HS-27A (cell line): ENCODE measurements around the gene MECP2.

ENCODE experiments used
- DNase-seq: peaks from one replicate; pipeline ENCODE4 v3.0.0-alpha.2; 2012; ENCODE audit warnings: low read depth, missing footprints

MECP2 gene

GRCh38 chrX:154032653-154033052 lies 64.9 kb downstream of the MECP2 start:
- no peak for DNase-seq

DNA sequence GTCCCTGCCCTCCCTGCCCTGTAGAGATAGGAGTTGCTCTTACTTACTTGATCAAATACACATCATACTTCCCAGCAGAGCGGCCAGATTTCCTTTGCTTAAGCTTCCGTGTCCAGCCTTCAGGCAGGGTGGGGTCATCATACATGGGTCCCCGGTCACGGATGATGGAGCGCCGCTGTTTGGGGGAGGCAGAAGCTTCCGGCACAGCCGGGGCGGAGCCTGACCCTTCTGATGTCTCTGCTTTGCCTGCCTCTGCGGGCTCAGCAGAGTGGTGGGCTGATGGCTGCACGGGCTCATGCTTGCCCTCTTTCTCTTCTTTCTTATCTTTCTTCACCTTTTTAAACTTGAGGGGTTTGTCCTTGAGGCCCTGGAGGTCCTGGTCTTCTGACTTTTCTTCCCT lies 65.4 kb downstream of the MECP2 start:
- DNase-seq, result no peak

GRCh38 chrX:154030715-154031305 lies 66.7 kb downstream of the MECP2 start:
- no peak for DNase-seq

DNA sequence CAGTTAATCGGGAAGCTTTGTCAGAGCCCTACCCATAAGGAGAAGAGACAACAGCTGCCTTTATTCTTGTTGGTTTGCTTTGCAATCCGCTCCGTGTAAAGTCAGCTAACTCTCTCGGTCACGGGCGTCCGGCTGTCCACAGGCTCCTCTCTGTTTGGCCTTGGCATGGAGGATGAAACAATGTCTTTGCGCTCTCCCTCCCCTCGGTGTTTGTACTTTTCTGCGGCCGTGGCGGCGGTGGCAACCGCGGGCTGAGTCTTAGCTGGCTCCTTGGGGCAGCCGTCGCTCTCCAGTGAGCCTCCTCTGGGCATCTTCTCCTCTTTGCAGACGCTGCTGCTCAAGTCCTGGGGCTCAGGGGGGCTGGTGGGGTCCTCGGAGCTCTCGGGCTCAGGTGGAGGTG lies 67.3 kb downstream of the MECP2 start:
- DNase-seq, result no peak

- no peak for DNase-seq
These were observed 68.1 kb downstream of the MECP2 start for GRCh38 chrX:154029439-154029838.

GRCh38 chrX:154028502-154029184 lies 68.9 kb downstream of the MECP2 start:
- DNase-seq, result no peak

- no peak for DNase-seq
These were observed 69.5 kb downstream of the MECP2 start for GRCh38 chrX:154027986-154028385.

GRCh38 chrX:154027022-154027402 lies 70.5 kb downstream of the MECP2 start:
- DNase-seq, result no peak

GRCh38 chrX:154026136-154027021 lies 71.1 kb downstream of the MECP2 start:
- no peak for DNase-seq

DNA sequence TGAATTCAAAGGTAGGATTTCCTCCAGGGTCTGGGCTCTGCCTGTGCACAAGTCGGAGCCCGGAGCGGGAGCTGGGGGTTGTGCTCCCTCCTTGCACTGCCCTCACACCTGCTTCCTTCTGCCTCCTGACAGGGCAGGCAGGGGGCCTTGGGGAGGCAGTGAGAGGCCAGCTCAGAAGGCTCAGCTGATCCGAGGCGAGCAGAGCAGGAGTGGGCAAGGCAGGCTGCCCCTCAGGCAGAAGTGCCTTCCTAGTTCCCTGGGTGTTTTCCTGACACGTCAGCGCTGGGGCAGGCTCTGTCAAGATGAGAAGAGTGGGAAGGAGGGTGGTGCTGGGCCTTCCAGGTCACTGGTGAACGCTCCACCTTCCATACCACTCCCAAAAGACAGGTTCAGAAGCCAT lies 72.3 kb downstream of the MECP2 start:
- DNase-seq, result no peak

DNA sequence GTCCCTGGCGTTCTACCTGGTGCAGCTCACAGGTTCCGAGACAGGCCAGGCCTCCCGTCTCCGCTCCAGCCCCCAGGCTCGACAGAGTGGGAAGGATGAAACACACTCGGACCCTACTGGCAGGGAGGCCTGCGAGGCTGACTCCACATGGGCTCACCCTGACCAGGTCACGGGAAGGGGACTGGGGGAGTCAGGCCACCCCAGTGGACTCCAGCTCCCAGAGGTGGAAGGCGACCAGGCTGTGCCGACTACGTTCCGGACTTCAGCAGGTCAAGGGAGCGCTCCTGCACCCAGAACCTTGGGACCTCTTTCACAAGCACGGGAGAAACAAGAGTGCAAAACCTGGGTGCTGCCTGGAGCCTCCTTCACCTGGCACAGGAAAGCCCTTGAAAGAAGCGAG lies 73.2 kb downstream of the MECP2 start:
- no peak for DNase-seq

- DNase-seq, result no peak
These were observed 74.1 kb downstream of the MECP2 start for GRCh38 chrX:154023276-154024000.

DNA sequence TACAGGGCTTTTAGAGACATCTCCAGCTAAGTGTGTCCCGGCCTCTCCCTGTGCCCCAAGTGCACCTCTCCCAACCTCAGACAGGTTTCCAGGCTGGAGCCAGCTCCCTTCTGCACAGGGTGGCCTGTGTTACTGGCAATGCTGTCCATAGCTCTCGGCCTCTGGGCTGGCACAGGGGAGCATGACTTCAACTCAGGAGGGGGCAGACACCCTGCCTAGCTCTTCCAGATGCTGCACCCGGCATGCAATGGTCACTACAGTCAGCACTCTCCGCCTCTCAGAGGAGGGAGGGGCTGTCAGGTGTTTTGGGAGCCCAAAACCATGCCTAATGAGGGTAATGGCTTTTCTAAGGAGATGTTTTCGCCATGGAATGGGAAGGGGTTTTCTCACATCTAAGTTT lies 75.4 kb downstream of the MECP2 start:
- DNase-seq, result no peak

GRCh38 chrX:154021131-154021611 lies 76.3 kb downstream of the MECP2 start:
- no peak for DNase-seq

DNA sequence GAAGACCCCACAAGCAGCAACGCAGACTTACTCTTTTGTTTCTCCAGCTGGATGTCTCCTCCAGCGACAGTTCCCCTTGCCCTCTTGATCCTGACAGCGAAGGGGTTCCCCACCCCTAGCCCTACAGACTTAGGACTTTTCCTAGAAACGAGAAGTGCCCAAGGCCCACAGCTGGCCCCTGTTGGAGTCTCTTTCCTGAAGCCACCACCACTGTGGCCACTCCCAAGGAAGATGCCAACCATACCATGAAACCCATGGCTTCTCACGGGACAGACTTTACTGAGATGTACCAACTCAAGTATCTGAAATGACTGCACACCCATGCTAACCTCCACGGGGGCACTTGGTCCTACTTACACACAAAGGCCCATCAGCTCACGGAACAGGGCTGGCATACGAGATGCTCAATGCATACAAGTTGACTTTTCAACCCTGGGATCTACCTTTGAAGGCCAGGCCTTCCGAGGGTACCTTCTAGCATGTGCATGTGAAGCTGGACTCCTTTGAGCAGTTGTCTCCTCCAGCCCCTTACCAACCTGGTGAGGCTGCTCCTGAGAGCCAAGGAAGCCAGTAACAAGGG lies 76.9 kb downstream of the MECP2 start:
- no peak for DNase-seq

DNA sequence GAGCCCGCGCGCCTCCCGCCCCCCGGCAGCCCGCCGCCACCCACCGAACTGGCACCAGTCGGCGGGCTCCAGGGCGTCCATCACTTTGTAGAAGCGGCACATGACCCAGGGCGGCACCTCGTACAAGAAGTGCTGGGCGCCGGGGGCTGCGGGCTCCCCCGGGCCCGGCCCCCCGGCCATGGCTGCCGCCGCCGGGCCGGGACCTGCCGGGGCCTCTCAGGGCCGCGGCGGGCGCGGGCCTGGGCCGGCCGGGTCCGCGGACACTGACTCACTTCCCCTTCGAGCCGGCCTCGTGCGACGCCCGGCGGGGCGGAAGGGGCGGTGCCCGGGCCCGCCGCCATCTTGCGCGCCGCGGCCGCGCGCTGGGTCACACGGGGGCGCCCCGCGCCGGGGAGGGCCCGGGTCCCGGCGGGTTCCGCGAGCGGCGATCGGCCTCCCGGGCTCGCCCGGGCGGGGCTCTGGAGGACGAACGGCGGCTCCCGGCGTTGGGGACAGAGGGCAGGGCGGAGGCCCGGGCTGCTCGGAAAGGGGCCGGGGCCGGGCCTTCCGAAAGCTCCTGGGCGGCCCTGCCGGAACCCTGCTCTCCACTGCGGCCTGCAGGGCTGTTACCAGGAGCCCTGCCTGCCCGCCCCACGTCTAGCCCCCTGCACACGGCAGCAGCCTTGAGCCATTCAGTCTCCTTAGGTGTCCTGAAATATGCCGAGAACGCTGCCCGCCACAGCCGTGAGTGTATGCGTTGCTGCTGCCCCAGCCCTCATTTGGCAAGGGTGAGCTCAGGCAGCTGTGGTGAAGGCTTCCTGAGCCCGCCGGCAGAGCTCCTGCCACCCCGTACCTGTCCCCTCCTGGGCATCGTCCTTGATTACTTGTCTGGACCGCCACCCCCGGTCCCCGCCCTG lies 77.6 kb downstream of the MECP2 start, which contains the start of gene IRAK1:
Gene IRAK1, minus strand, starts transcription at position 270 of the 896 bp plus-strand sequence. Its CDS starts 90 bp downstream, at position 180.
- no peak for DNase-seq

DNA sequence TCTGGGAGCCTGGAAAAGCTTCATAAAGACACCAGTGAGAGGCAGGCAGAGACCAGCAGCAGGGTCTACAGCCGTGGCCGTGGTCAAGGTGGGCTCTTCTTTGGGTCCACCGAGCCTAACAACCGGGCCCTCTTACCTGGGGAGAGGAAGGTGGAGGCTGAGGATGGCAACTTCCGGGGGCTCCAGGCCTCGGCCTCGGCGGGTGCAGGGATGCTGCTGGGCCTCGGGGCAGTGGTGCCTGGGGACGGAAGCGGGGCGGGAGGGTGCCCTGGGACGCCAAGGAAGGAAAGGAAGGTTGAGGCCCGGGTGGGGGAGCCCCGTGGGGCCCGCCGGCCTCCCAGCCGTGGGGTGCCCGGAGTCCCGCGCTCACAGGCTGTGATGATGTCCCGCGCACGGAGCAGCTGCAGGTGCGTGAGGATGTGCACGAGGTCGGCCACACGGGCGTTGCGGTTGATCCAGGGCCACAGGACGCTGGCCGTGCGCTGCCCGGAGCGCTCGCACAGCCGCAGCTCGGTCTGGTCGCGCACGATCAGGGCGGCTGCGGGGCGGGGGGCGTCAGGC lies 78.4 kb downstream of the MECP2 start:
- DNase-seq, result no peak

DNA sequence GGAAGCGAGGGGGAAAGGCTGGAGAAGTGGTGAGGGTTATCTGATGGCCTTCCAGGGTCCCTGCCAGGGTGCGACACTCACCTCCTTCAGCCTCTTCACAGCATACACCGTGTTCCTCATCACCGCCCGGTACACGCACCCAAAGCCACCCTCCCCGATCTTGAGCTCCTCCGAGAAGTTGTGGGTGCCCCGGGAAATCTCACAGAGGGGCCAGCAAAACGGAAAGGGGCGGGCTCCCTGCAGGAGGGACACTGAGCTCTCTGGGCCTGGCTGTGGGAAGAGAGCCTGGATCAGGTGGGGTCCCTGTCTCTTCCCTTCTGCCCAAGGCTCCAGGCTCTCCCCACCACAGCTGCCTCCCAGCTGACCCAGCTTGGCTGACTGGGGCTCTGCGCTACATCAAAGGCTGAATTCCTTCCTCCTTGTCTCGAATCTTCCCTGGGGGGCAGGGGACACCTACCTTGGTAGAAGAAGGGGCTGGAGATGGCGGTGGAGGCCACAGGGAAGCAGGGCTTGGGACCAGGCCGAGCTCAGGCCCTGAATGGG lies 78.9 kb downstream of the MECP2 start:
- no peak for DNase-seq

GRCh38 chrX:154017766-154018517 lies 79.6 kb downstream of the MECP2 start:
- DNase-seq, result no peak
